ENCODE data around the gene SMAD1. TPM values are rescaled to one million over a fixed set of nuclear protein-coding genes. Genes with fewer than 3 reads are reported as not detected.
"Not testable (repeated sequence)": the region's sequence is repeated elsewhere in the genome, so short reads cannot be mapped to it uniquely, and the experiment has no call there.

SMAD1 gene
- total RNA-seq, 2 donors from 2014 or later = 1.3 to 16.7 TPM

DNA sequence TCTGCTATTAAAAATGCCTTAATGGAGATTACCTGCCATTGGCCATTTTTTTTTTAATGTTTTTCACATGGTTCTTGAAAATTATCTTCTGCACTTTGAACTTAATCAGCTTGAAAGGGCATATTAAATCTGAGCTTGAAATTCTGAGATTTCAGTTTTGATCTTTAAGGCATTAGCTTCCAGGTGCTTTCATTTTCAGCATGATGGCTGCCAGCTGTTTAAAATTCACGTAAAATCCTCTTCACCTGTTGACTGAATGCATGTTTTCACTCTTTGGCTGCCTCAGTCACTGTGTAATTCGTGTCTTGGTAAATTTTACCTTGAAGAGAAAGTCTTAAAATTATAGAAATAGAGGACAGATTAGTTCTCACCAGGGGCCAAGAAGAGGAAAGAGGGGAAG, 39.6 kb downstream of the SMAD1 start:
- no peak for DNase-seq
- H3K27me3 Mint-ChIP-seq = no peaks in the 10 kb centered on the region
- peaks cover 2% of the 10 kb centered on the region for H3K36me3 Mint-ChIP-seq (ENCODE audit: low read depth)
- H3K4me1 Mint-ChIP-seq = peaks cover 31% of the 10 kb centered on the region
- ATAC-seq = no peak
- peak overlapping the region; percentile 9 for H3K4me3 Mint-ChIP-seq
- no peak overlapping the region for H3K27ac Mint-ChIP-seq
- H3K9me3 ChIP-seq (ENCODE audit: control insufficient read depth, low read length, poor library complexity, severe bottlenecking) = no peaks in the 10 kb centered on the region

DNA sequence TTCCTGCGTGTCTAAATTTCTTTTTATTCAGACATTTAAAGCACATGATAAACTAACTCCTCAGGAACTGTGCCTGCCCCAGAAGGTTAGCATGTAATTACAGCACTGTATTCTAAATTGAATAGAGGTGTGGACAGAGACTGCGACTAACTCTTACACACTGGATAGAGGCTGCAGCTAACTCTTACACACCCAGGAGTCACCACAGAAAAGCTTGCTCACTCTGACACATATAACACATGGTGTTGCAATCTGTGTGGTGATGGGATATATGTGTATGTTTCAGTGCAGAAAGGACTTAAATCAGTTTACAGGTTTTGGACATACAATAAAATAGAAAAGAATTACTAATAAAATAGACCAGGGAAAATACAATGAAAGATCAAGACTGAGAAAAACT, 41.5 kb downstream of the SMAD1 start:
- DNase-seq (no peak), ATAC-seq (no peak)
- no peaks in the 10 kb centered on the region for H3K9me3 ChIP-seq (ENCODE audit: control insufficient read depth, low read length, poor library complexity, severe bottlenecking)
- H3K36me3 Mint-ChIP-seq (ENCODE audit: low read depth) = no peaks in the 10 kb centered on the region
- H3K4me1 Mint-ChIP-seq = peaks cover 30% of the 10 kb centered on the region
- H3K4me3 Mint-ChIP-seq = no peak overlapping the region
- no peaks in the 10 kb centered on the region for H3K27me3 Mint-ChIP-seq
- no peak overlapping the region for H3K27ac Mint-ChIP-seq

DNA sequence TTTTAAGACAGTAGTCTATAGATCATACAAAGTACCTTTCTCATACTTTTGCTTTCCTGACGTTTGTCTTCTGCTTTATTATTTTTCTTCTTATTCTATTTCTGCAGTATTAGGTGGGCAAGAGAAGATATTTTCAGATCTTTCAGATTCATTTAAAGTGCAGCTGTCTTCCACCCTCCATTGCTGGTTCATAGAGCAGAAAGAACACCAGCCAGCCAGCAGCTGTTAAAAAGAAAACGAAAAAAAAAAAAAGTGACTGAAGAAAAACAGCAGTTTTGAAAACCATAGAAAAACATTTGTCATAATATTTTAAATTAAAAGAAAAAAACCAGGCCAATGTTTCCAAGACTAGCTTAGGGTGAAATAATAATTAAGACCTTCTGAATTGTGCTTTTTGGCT, 42.9 kb downstream of the SMAD1 start:
- ATAC-seq = no peak
- H3K36me3 Mint-ChIP-seq (ENCODE audit: low read depth) = no peaks in the 10 kb centered on the region
- H3K27ac Mint-ChIP-seq = no peak overlapping the region
- H3K4me3 Mint-ChIP-seq = no peak overlapping the region
- no peaks in the 10 kb centered on the region for H3K9me3 ChIP-seq (ENCODE audit: control insufficient read depth, low read length, poor library complexity, severe bottlenecking)
- H3K4me1 Mint-ChIP-seq = peaks cover 30% of the 10 kb centered on the region
- DNase-seq = no peak
- H3K27me3 Mint-ChIP-seq = no peaks in the 10 kb centered on the region

DNA sequence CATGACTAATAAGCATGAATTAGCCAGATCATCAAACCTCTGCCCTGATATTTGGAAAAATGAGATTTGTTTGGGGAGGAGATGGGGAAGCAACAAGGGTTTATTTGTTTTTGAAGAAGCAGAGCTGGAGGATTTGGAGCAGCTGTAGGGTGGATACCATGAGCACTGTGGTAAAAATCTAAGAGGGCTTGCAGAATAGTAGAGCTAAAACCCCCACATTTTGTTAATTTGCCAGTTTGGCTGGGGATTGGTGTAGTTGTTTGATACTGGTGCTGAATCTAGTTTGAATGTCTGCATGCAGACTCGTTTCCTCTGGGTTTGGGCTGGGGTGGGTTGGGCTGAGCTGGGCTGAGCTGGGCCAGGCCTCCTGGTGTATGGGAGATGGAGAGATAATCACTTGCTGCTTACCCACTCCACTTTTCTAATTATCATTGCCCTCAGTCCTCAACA, 43.7 kb downstream of the SMAD1 start:
- H3K4me3 Mint-ChIP-seq = no peak overlapping the region
- no peaks in the 10 kb centered on the region for H3K36me3 Mint-ChIP-seq (ENCODE audit: low read depth)
- peaks cover 31% of the 10 kb centered on the region for H3K4me1 Mint-ChIP-seq
- H3K27ac Mint-ChIP-seq = no peak overlapping the region
- ATAC-seq (no peak), DNase-seq (no peak)
- no peaks in the 10 kb centered on the region for H3K9me3 ChIP-seq (ENCODE audit: control insufficient read depth, low read length, poor library complexity, severe bottlenecking)
- H3K27me3 Mint-ChIP-seq = no peaks in the 10 kb centered on the region

DNA sequence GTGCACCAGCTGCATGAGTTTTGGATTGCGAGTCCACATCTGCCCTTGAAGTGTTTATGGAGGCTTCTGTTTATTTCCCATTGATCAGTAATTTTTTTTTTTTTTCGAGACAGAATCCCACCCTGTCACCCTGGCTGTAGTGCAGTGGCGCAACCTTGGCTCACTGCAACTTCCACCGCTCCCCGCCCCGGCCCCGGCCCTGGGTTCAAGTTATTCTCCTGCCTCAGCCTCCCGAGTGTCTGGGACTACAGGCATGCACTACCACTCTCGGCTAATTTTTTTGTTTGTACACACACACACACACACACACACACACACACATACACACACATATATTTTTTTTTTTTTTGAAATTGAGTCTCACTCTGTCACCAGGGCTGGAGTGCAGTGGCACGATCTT, 46.1 kb downstream of the SMAD1 start:
- H3K9me3 ChIP-seq (ENCODE audit: control insufficient read depth, low read length, poor library complexity, severe bottlenecking) = no peaks in the 10 kb centered on the region
- no peaks in the 10 kb centered on the region for H3K36me3 Mint-ChIP-seq (ENCODE audit: low read depth)
- no peak overlapping the region for H3K27ac Mint-ChIP-seq
- no peaks in the 10 kb centered on the region for H3K27me3 Mint-ChIP-seq
- peaks cover 25% of the 10 kb centered on the region for H3K4me1 Mint-ChIP-seq
- ATAC-seq = no peak
- no peak overlapping the region for H3K4me3 Mint-ChIP-seq
- no peak for DNase-seq

DNA sequence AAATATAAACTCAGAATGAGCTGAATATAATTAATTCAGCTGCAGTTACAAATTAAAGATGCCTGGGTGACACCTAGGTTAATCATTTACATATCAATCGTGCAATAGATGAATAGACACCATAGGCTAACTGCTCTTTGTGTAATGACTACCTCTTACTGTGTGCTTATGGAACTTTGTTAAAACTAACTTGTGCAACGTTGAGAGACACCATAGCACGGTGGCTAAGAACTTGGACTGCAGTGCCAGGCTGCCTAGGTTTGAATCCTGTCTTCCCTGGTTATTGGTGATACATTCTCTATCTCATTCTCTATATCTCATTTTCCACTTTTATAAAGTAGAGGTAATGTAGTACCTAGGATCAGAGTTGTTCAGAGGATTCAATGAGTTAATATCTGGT, 46.9 kb downstream of the SMAD1 start:
- no peak overlapping the region for H3K4me3 Mint-ChIP-seq
- ATAC-seq = no peak
- no peaks in the 10 kb centered on the region for H3K27me3 Mint-ChIP-seq
- H3K4me1 Mint-ChIP-seq = peaks cover 23% of the 10 kb centered on the region
- H3K36me3 Mint-ChIP-seq (ENCODE audit: low read depth) = no peaks in the 10 kb centered on the region
- no peaks in the 10 kb centered on the region for H3K9me3 ChIP-seq (ENCODE audit: control insufficient read depth, low read length, poor library complexity, severe bottlenecking)
- H3K27ac Mint-ChIP-seq = no peak overlapping the region
- no peak for DNase-seq

DNA sequence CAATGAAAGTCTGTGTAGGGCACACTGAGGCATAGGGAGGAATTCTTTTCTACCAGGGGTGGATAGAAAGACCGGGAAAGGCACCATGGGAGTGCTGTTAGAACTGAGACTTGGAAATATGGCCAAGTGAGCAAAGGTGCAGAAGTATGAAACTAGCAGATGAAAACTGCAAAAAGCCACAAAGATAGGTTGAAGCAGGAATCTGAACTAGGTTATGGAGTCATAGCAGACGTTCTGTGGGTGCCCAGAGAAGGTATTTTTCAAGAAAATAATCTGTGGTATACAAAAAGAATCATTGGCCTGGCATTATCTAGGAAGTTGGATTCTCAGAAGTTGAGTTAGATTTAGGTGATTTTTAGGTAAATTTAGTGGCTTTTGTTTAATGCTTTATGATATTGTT, 48.5 kb downstream of the SMAD1 start:
- Mint-ChIP-seq H3K4me1 (peaks cover 11% of the 10 kb centered on the region), H3K4me3 (no peak overlapping the region), H3K27ac (no peak overlapping the region), H3K27me3 (no peaks in the 10 kb centered on the region), H3K36me3 (ENCODE audit: low read depth) (no peaks in the 10 kb centered on the region)
- DNase-seq = no peak
- H3K9me3 ChIP-seq (ENCODE audit: control insufficient read depth, low read length, poor library complexity, severe bottlenecking) = no peaks in the 10 kb centered on the region
- ATAC-seq = no peak

DNA sequence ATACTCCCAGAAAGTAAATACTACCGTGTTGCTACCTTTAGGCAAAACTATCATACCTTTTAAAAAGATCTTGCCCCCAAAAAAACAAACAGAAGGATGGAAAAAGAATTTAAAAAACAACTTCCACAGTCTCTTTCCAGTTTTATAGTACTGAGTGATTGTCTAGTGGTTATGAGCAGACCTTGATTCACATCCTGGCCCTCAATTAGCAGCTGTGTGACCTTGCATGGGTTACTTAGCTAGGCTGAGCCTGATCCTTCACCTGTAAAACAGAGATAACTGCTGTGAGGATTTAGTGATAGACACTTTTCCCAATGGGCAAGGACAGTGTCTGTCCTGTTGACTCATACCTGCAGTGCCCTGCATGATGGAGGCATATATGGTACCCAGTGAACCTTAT, 49.0 kb downstream of the SMAD1 start:
- no peak for ATAC-seq
- H3K9me3 ChIP-seq (ENCODE audit: control insufficient read depth, low read length, poor library complexity, severe bottlenecking) = no peaks in the 10 kb centered on the region
- H3K27ac Mint-ChIP-seq = no peak overlapping the region
- no peak for DNase-seq
- no peak overlapping the region for H3K4me3 Mint-ChIP-seq
- H3K4me1 Mint-ChIP-seq = peaks cover 10% of the 10 kb centered on the region
- no peaks in the 10 kb centered on the region for H3K27me3 Mint-ChIP-seq
- H3K36me3 Mint-ChIP-seq (ENCODE audit: low read depth) = no peaks in the 10 kb centered on the region

DNA sequence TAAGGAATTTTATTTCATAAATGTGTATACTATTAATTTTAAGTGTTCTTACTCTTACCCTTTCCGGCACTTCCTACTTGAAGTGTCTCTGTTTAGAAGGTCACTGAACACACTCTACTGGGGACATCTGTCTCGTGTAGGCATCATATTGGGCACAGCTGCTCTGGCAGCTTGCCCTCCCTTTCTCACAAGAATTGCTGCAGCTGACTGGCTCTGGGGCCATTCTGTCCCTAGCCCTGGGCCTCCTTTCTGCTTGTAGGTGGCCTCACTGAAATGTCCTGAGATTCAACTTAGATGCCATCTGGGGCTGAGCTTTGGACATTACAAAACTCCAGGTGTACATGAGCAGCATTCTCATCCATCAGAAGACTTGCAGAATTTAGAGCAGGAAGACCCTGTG, 49.6 kb downstream of the SMAD1 start:
- no peak for ATAC-seq
- Mint-ChIP-seq H3K4me1 (peaks cover 10% of the 10 kb centered on the region), H3K4me3 (no peak overlapping the region), H3K27me3 (no peaks in the 10 kb centered on the region), H3K36me3 (ENCODE audit: low read depth) (no peaks in the 10 kb centered on the region), H3K27ac (no peak overlapping the region)
- no peak for DNase-seq
- H3K9me3 ChIP-seq (ENCODE audit: control insufficient read depth, low read length, poor library complexity, severe bottlenecking) = no peaks in the 10 kb centered on the region

DNA sequence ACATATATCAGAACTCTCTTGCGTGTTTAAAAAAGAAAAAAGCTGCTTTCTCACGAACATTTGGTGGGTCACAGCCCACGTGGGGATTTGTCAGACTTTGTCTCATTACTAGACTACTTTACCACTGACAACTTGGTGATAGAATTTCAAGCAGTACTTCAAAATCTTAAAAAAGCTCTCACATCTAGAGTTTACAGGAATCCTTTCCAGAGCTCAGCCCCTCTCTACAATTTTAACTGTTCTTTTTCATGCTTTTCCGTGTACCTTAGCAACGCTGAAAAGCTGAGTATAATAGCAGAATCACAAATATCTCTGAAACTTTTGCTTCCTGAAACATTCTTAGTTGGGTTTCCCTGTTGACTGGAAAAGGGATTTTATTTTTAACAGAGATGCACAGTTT, 50.2 kb downstream of the SMAD1 start:
- H3K4me1 Mint-ChIP-seq = peaks cover 9% of the 10 kb centered on the region
- no peak overlapping the region for H3K27ac Mint-ChIP-seq
- no peaks in the 10 kb centered on the region for H3K27me3 Mint-ChIP-seq
- no peaks in the 10 kb centered on the region for H3K9me3 ChIP-seq (ENCODE audit: control insufficient read depth, low read length, poor library complexity, severe bottlenecking)
- no peaks in the 10 kb centered on the region for H3K36me3 Mint-ChIP-seq (ENCODE audit: low read depth)
- no peak overlapping the region for H3K4me3 Mint-ChIP-seq
- no peak for ATAC-seq
- DNase-seq = no peak

DNA sequence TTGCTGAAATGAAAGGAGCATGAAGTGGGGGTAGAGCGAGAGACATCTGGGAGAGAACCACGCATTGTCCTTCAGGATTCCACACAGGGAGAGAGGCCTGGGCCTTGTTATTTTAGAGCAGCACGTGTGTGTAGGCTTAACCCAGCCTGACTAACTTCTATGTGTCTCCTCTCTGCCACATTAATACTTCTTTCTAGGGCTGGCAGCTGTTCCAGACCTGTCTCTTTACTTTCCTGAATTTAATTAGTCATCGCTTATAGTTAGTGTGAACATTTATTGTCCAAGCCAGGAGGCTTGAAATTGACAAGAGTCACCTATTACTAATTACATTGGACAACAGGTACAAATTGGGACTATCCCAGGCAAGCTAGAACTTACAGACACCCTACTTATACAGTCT, 51.3 kb downstream of the SMAD1 start:
- H3K27ac Mint-ChIP-seq = no peak overlapping the region
- no peak for DNase-seq
- peaks cover 14% of the 10 kb centered on the region for H3K4me1 Mint-ChIP-seq
- no peak for ATAC-seq
- no peaks in the 10 kb centered on the region for H3K27me3 Mint-ChIP-seq
- H3K9me3 ChIP-seq (ENCODE audit: control insufficient read depth, low read length, poor library complexity, severe bottlenecking) = no peaks in the 10 kb centered on the region
- no peak overlapping the region for H3K4me3 Mint-ChIP-seq
- no peaks in the 10 kb centered on the region for H3K36me3 Mint-ChIP-seq (ENCODE audit: low read depth)

DNA sequence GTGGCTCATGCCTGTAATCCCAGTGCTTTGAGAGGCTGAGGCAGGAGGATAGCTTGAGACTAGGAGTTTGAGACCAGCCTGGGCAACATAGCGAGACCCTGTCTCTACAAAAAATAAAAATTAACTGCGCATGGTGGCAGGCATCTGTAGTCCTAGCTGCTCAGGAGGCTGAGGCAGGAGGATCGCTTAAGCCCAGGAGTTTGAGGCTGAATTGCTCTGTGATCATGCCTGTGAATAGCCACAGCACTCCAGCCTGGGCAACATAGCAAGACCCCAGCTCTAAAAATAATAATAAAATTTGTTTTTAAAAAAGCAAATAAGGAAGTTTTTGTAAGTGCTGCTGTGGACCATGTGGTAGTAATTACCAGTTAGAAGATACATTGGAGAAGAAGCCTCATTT, 51.8 kb downstream of the SMAD1 start:
- not testable (repeated sequence) for H3K36me3 Mint-ChIP-seq (ENCODE audit: low read depth); H3K9me3 ChIP-seq (ENCODE audit: control insufficient read depth, low read length, poor library complexity, severe bottlenecking); H3K27ac Mint-ChIP-seq; DNase-seq; ATAC-seq; H3K27me3 Mint-ChIP-seq; H3K4me3 Mint-ChIP-seq
- peaks cover 14% of the 10 kb centered on the region for H3K4me1 Mint-ChIP-seq

DNA sequence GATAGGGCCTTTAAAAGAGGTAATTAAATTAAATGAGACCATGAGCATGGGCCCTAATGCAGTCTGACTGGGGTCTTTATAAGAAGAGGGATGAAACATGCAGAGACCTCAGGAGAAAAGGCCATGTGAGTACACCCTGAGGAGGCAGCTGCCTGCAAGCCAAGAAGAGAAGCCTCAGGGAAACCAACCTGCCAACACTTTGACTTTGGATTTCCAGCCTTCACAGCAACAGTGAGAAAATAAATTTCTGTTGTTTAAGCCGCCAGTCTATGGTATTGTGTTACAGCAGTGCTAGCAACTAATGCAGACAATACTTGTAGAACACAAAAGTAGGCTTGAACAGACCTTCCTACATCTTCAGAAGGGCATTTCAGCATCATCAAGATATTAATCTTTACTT, 52.3 kb downstream of the SMAD1 start:
- no peak overlapping the region for H3K27ac Mint-ChIP-seq
- DNase-seq (no peak), ATAC-seq (no peak)
- H3K4me3 Mint-ChIP-seq = no peak overlapping the region
- no peaks in the 10 kb centered on the region for H3K27me3 Mint-ChIP-seq
- peaks cover 14% of the 10 kb centered on the region for H3K4me1 Mint-ChIP-seq
- no peaks in the 10 kb centered on the region for H3K36me3 Mint-ChIP-seq (ENCODE audit: low read depth)
- H3K9me3 ChIP-seq (ENCODE audit: control insufficient read depth, low read length, poor library complexity, severe bottlenecking) = no peaks in the 10 kb centered on the region

DNA sequence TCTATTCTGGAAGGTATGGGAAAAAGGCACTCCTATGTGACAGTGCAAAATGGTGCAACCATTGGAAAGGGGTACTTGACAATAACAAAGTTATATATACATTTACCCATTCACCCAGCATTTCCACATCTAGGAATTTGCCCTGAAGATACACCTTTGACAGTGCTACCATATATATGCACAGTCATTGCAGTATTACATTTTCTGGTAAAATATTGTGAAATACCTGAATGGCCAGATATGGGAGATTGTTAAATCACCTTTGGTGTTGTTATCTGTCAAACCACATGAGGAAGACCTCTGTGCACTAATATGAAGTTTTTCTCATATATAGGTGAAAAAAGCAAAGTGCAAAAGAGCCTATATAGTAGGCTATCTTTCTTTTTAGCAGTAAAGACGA, 53.5 kb downstream of the SMAD1 start:
- H3K36me3 Mint-ChIP-seq (ENCODE audit: low read depth) = peaks cover 5% of the 10 kb centered on the region
- ATAC-seq = no peak
- peaks cover 13% of the 10 kb centered on the region for H3K4me1 Mint-ChIP-seq
- H3K27ac Mint-ChIP-seq = no peak overlapping the region
- H3K4me3 Mint-ChIP-seq = no peak overlapping the region
- no peak for DNase-seq
- H3K9me3 ChIP-seq (ENCODE audit: control insufficient read depth, low read length, poor library complexity, severe bottlenecking) = no peaks in the 10 kb centered on the region
- H3K27me3 Mint-ChIP-seq = no peaks in the 10 kb centered on the region

DNA sequence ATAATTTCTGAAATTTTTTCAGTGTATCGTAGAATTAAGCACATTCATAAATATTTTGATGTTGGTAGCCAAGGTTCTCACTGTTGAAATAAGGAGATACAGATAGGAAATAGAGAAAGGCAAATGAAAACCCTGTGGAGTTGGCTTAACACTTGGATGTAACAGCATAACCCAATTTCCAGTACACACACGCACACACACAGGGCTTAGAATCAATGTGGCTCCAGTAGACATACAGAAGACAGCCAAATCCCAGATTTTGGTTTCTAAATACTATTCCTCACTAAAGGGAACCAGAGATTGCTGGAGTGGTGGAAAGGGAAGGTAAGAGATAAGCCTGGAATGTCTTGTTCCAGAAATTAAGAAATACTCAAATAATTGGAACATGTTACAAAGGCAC, 54.4 kb downstream of the SMAD1 start:
- no peak overlapping the region for H3K27ac Mint-ChIP-seq
- H3K9me3 ChIP-seq (ENCODE audit: control insufficient read depth, low read length, poor library complexity, severe bottlenecking) = no peaks in the 10 kb centered on the region
- H3K4me1 Mint-ChIP-seq = peaks cover 14% of the 10 kb centered on the region
- no peaks in the 10 kb centered on the region for H3K27me3 Mint-ChIP-seq
- no peak for DNase-seq
- H3K36me3 Mint-ChIP-seq (ENCODE audit: low read depth) = peaks cover 5% of the 10 kb centered on the region
- ATAC-seq = no peak
- no peak overlapping the region for H3K4me3 Mint-ChIP-seq
